ENCODE data around the gene MUC20. TPM values are rescaled to one million over a fixed set of nuclear protein-coding genes. Genes with fewer than 3 reads are reported as not detected.
A peak's percentile ranks its signal among the peaks of the same experiment; 100 is the strongest.

Gene MUC20
- total RNA-seq, 1 experiment from 2014 or later: not detected

DNA sequence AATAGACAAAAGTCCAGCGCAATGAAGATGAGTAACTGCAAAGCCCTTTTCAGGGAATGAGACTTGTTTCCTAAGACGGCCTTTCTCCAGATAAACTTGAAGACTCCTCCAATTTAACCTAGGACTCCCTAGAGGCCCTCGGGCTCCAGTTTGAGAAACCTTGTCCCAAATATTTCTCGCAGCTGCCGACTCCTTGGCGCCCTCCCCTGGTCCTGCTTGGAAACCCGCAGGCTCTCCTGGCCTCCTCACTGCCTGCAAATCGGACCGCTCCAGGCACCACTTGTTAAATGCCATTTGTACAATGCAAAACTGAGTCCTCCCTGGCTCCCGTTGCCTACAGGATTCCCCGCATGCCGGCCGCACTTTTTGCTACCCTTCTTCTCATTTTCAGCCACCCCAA, 54.1 kb downstream of the MUC20 start:
- Histone ChIP-seq H3K56ac (ENCODE audit: insufficient read length, low read depth, low read length) (no peak overlapping the region), H3K9me3 (ENCODE audit: control insufficient read depth, low read depth, low read length) (no peaks in the 10 kb centered on the region), H4K20me1 (ENCODE audit: control insufficient read depth, insufficient read depth, insufficient read length) (no peaks in the 10 kb centered on the region), H2BK120ac (ENCODE audit: low read depth, low read length, poor library complexity, severe bottlenecking) (no peak overlapping the region), H3K14ac (ENCODE audit: insufficient read depth, low read length) (no peak overlapping the region), H3K27ac (ENCODE audit: insufficient read length, low read depth, low read length) (no peak overlapping the region), H3K9ac (ENCODE audit: extremely low read depth, insufficient read length, low read length) (no peak overlapping the region), H2BK15ac (ENCODE audit: low read depth, low read length) (no peak overlapping the region), H3T11ph (ENCODE audit: low read length) (no peak overlapping the region), H3K4me2 (ENCODE audit: insufficient read depth, insufficient read length, low read length) (no peak overlapping the region), H4K5ac (ENCODE audit: insufficient read length, low read depth, low read length) (no peak overlapping the region), H3K23me2 (ENCODE audit: insufficient read length, low read depth, low read length, poor library complexity, severe bottlenecking) (no peaks in the 10 kb centered on the region), H2BK5ac (ENCODE audit: insufficient read length, low read length) (no peak overlapping the region), H3K27me3 (ENCODE audit: insufficient read depth, low read length) (no peaks in the 10 kb centered on the region), H3K4me1 (ENCODE audit: insufficient read depth, low read length) (no peaks in the 10 kb centered on the region), H2BK12ac (ENCODE audit: insufficient read length, low read depth, low read length) (no peak overlapping the region), H3K79me2 (ENCODE audit: insufficient read depth, low read length) (no peaks in the 10 kb centered on the region), H2BK20ac (ENCODE audit: low read depth, low read length, poor library complexity, severe bottlenecking) (no peak overlapping the region), H4K91ac (ENCODE audit: insufficient read length, low read depth, low read length) (no peak overlapping the region), H3K79me1 (ENCODE audit: insufficient read depth, low read depth, low read length, poor library complexity, severe bottlenecking) (no peaks in the 10 kb centered on the region), H2AFZ (ENCODE audit: low read length) (no peak overlapping the region), H3K4ac (ENCODE audit: low read depth, low read length) (no peak overlapping the region), H2AK5ac (ENCODE audit: insufficient read length, low read length) (no peak overlapping the region), H4K8ac (replicated peaks; ENCODE audit: insufficient read length, low read depth, low read length) (no peak overlapping the region), H3K18ac (ENCODE audit: insufficient read length, low read depth, low read length) (no peak overlapping the region), H3K23ac (ENCODE audit: insufficient read length, low read depth, low read length) (no peak overlapping the region)
- peaks cover 0 to 23% of the 10 kb centered on the region in 2 experiments; a peak in 4 of 5 replicates for H3K9me3 Mint-ChIP-seq
- peak; percentile 80 for DNase-seq
- peaks cover 0 to 25% (median 8%) of the 10 kb centered on the region in 3 experiments; a peak in 4 of 7 replicates for H3K36me3 Mint-ChIP-seq (ENCODE audit: insufficient read depth in 1 of 3, low read depth in 3 of 3)
- no peak overlapping the region for H3K4me3 Mint-ChIP-seq
- peaks cover 2% of the 10 kb centered on the region; the same call in 1 of the 2 replicates for H3K27me3 Mint-ChIP-seq (ENCODE audit: low read depth)
- peak; percentile 76 for TF ChIP-seq CTCF (conservative IDR thresholded peaks at IDR 0.05)
- no CpG with 5 or more reads among the region's 13 CpGs for WGBS (ENCODE audit: extremely low coverage, insufficient read length, low lambda C conversion rate)
- H3K27ac Mint-ChIP-seq: no peak overlapping the region
- H3K4me1 Mint-ChIP-seq: no peaks in the 10 kb centered on the region; a peak in 1 of 4 replicates

All from H9 (cell line).